HCT116 (cell line): ENCODE measurements around the gene SLC7A11. TPM values are rescaled to one million over a fixed set of nuclear protein-coding genes. Genes with fewer than 3 reads are reported as not detected.

Experiments used
- ATAC-seq: fragments of 200-7000 bp; cut with Tn5 transposase; 2 replicates; pipeline ENCODE4 v1.9.1; 2020; ENCODE audit warnings: mild to moderate bottlenecking, moderate library complexity
- BruUV-seq: library from RNA; stranded (reverse); fragments of 400-500 nt; replicated peaks from 2 replicates; lab custom pipeline; 2021; lab: Mats Ljungman, UMichigan
- CTCF ChIA-PET: fragments of 300-600 bp; sonication (Branson Sonifier 250); formaldehyde crosslinking; loops from one replicate; lab custom pipeline; 2021; ENCODE audit warnings: antibody characterized with exemption; lab: Charles Lee
- POLR2A ChIA-PET: fragments of 300-600, 350-600 bp; sonication (Branson Sonifier 250); formaldehyde crosslinking; loops from one replicate; lab custom pipeline; 2021; ENCODE audit warnings: antibody characterized with exemption; lab: Charles Lee
- RAD21 ChIA-PET, 2 experiments: fragments of 300-600 bp; sonication (Branson Sonifier 250); formaldehyde crosslinking; loops; one replicate each; lab custom pipeline; 2023; ENCODE audit warnings: low total read pairs in 2 of 2; ENCODE audit not compliant: uncharacterized antibody in 2 of 2, unreplicated experiment in 2 of 2, low non-redundant PET in 1 of 2; lab: Charles Lee
- DNase-seq: peaks from one replicate; pipeline ENCODE4 v3.0.0-alpha.2; 2010; ENCODE audit warnings: low read depth, low spot score
- H2AFZ ChIP-seq: fragments of 200-600 bp; shearing (Covaris generic), sonication (generic); 2 replicates; pipeline ENCODE4 v1.6.1; 2017; ENCODE audit warnings: low read depth, mixed run types, mixed read lengths, antibody characterized with exemption, low read length; ENCODE audit not compliant: poor library complexity, severe bottlenecking
- H3K27ac ChIP-seq: 2 replicates; pipeline ENCODE4 v1.5.1; 2012; ENCODE audit warnings: low read depth, low read length
- H3K27me3 ChIP-seq: fragments of 200-600 bp; sonication (generic); 2 replicates; pipeline ENCODE4 v1.6.1; 2016; ENCODE audit warnings: mixed run types, low read length, mixed read lengths; ENCODE audit not compliant: insufficient read depth
- H3K36me3 ChIP-seq, 2 experiments: fragments of 200-500 bp in 1 of 2; fragments of 200-600 bp in 1 of 2; sonication (Bioruptor generic) in 1 of 2; sonication (generic) in 1 of 2; 2 replicates each; pipeline versions ENCODE4 v1.5.1 to v1.6.1; 2014 to 2016; ENCODE audit warnings: low read length in 2 of 2, inconsistent platforms in 1 of 2, mixed read lengths in 1 of 2, mixed run types in 1 of 2; ENCODE audit not compliant: insufficient read depth in 2 of 2, control insufficient read depth in 1 of 2
- H3K4me1 ChIP-seq, 2 experiments: fragments of 200-600 bp in 1 of 2; sonication (generic) in 1 of 2; 2 replicates each; pipeline versions ENCODE4 v1.5.1 to v1.6.1; 2012 to 2017; ENCODE audit warnings: low read length in 2 of 2, inconsistent platforms in 1 of 2, mild to moderate bottlenecking in 1 of 2, mixed read lengths in 1 of 2, mixed run types in 1 of 2, moderate library complexity in 1 of 2; ENCODE audit not compliant: insufficient read depth in 2 of 2, control insufficient read depth in 1 of 2
- H3K4me2 ChIP-seq: fragments of 200-600 bp; sonication (generic); 2 replicates; pipeline ENCODE4 v1.6.1; 2017; ENCODE audit warnings: mixed run types, low read length, mixed read lengths
- H3K4me3 ChIP-seq, 2 experiments: fragments of 200-600 bp in 1 of 2; sonication (generic) in 1 of 2; replicated peaks in 1 of 2; 2 replicates each; pipeline ENCODE4 v1.5.1; 2011 to 2016; ENCODE audit warnings: low read length in 2 of 2, control low read depth in 1 of 2, low read depth in 1 of 2, mild to moderate bottlenecking in 1 of 2, mixed read lengths in 1 of 2, mixed run types in 1 of 2
- H3K79me2 ChIP-seq: fragments of 200-600 bp; sonication (generic); 2 replicates; pipeline ENCODE4 v1.6.1; 2017; ENCODE audit warnings: mild to moderate bottlenecking, mixed run types, low read length, moderate library complexity, mixed read lengths; ENCODE audit not compliant: insufficient read depth
- H3K9ac ChIP-seq: fragments of 200-600 bp; sonication (generic); 2 replicates; pipeline ENCODE4 v1.6.1; 2016; ENCODE audit warnings: low read length, mixed read lengths
- H3K9me2 ChIP-seq: fragments of 200-600 bp; sonication (generic), shearing (Covaris generic); 2 replicates; pipeline ENCODE4 v1.6.1; 2017; ENCODE audit warnings: mixed run types, mild to moderate bottlenecking, moderate library complexity; ENCODE audit not compliant: insufficient read depth
- H3K9me3 ChIP-seq, 2 experiments: fragments of 200-500 bp in 1 of 2; fragments of 200-600 bp in 1 of 2; sonication (Bioruptor generic) in 1 of 2; sonication (generic) in 1 of 2; 2 replicates each; pipeline ENCODE4 v1.6.1; 2014 to 2017; ENCODE audit warnings: low read length in 2 of 2, mixed read lengths in 2 of 2, inconsistent platforms in 1 of 2, low read depth in 1 of 2, mild to moderate bottlenecking in 1 of 2, mixed run types in 1 of 2, moderate library complexity in 1 of 2; ENCODE audit not compliant: control insufficient read depth in 1 of 2, insufficient read depth in 1 of 2
- H4K20me1 ChIP-seq: fragments of 200-600 bp; sonication (generic), shearing (Covaris generic); 2 replicates; pipeline ENCODE4 v1.6.1; 2017; ENCODE audit warnings: mixed run types, mild to moderate bottlenecking, moderate library complexity; ENCODE audit not compliant: insufficient read depth
- CBX3 ChIP-seq: IDR thresholded peaks from 2 replicates; pipeline ENCODE4 v1.6.1; 2012; ENCODE audit warnings: low read depth
- CEBPB ChIP-seq: IDR thresholded peaks from 2 replicates; pipeline ENCODE4 v1.6.1; 2012; ENCODE audit warnings: low read depth
- ELF1 ChIP-seq: IDR thresholded peaks from 2 replicates; pipeline ENCODE4 v1.6.1; 2012; ENCODE audit warnings: low read depth, borderline replicate concordance
- EZH2phosphoT487 ChIP-seq: fragments of 200-600 bp; IDR thresholded peaks from 2 replicates; pipeline ENCODE4 v1.6.1; 2018; ENCODE audit warnings: antibody characterized with exemption, borderline replicate concordance
- FOSL1 ChIP-seq: IDR thresholded peaks from 2 replicates; pipeline ENCODE4 v1.6.1; 2012; ENCODE audit warnings: low read depth
- POLR2A ChIP-seq: IDR thresholded peaks from 2 replicates; pipeline ENCODE4 v1.7.0; 2011; ENCODE audit warnings: borderline replicate concordance; ENCODE audit not compliant: insufficient read depth, insufficient read length; ENCODE audit errors: extremely low read depth
- POLR2AphosphoS5 ChIP-seq: IDR thresholded peaks from 2 replicates; pipeline ENCODE4 v1.6.1; 2011; ENCODE audit warnings: mild to moderate bottlenecking, low read depth, low read length, moderate library complexity
- RAD21 ChIP-seq: IDR thresholded peaks from 2 replicates; pipeline ENCODE4 v1.6.1; 2012; ENCODE audit warnings: low read depth, mild to moderate bottlenecking
- SIN3A ChIP-seq: IDR thresholded peaks from 2 replicates; pipeline ENCODE4 v1.6.1; 2012; ENCODE audit warnings: low read depth
- SRF ChIP-seq: IDR thresholded peaks from 2 replicates; pipeline ENCODE4 v1.6.1; 2012; ENCODE audit warnings: low read depth
- TCF7L2 ChIP-seq: IDR thresholded peaks from 2 replicates; pipeline ENCODE4 v1.7.0; 2011; ENCODE audit warnings: borderline replicate concordance, inconsistent platforms; ENCODE audit not compliant: insufficient read depth, insufficient read length; ENCODE audit errors: extremely low read depth
- ZFX ChIP-seq: fragments of 450-650 bp; IDR thresholded peaks from 2 replicates; pipeline ENCODE4 v1.6.1; 2017
- ZNF274 ChIP-seq: fragments of 200-500 bp; sonication (Bioruptor generic); IDR thresholded peaks from 2 replicates; pipeline ENCODE4 v1.6.1; 2014; ENCODE audit warnings: mild to moderate bottlenecking, low read depth, low read length, inconsistent platforms
- intact Hi-C: fragments of 100-400 bp; cut with micrococcal nuclease; formaldehyde crosslinking; loops from 2 replicates; pipeline ENCODE4 v1.10.0; 2022
- total RNA-seq: library from RNA; stranded (reverse); gene quantifications from one replicate; pipeline ENCODE4 v1.2.1, GENCODE V29; 2021; ENCODE audit not compliant: unreplicated experiment
- TF ChIP-seq, protein P1 (sequence below): IDR thresholded peaks from 2 replicates; pipeline ENCODE4 v1.6.1; 2012
- TF ChIP-seq, protein P2 (sequence below): IDR thresholded peaks from 2 replicates; pipeline ENCODE4 v1.6.1; 2012; ENCODE audit warnings: low read depth
- TF ChIP-seq, protein P3 (sequence below): IDR thresholded peaks from 2 replicates; pipeline ENCODE4 v1.6.1; 2011; ENCODE audit warnings: mild to moderate bottlenecking, low read length, moderate library complexity; ENCODE audit not compliant: insufficient replicate concordance; ENCODE audit errors: extremely low read depth

SLC7A11 gene
- total RNA-seq, 1 experiment from 2014 or later: 45.8 TPM

DNA sequence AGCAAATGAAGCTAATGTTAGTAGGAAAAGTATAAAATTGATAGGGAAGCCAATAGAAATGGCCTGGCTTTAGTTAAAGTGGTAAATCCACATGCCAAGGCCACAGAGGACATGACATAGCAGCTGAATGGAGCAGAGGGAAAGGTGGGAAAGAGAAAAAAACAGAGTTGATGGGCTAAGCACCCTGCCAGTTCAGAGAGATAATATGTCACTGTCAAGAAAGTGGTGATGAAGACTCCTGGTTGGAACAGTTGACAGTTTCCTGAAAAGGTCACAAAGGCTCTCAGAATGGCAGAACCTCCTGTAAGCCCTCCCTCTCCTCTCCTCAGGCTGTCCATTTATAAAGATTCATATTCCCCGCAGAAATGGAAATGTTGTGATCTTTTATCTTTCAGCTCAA lies 48.2 kb downstream of the SLC7A11 start:
- intact Hi-C loops: no loop called here
- no peaks in the 10 kb centered on the region for H4K20me1 ChIP-seq
- no peaks in the 10 kb centered on the region; the same call in 1 of the 2 replicates for H3K9me2 ChIP-seq
- ChIA-PET RAD21 (no interaction called here), POLR2A (no interaction called here), CTCF (no interaction called here)
- no peaks in the 10 kb centered on the region for H3K9me3 ChIP-seq
- H3K79me2 ChIP-seq: no peaks in the 10 kb centered on the region
- H3K4me3 ChIP-seq: no peak overlapping the region
- H3K27ac ChIP-seq: no peak overlapping the region
- no peak overlapping the region for H3K9ac ChIP-seq
- H3K27me3 ChIP-seq: no peaks in the 10 kb centered on the region
- no peak overlapping the region for H3K4me2 ChIP-seq
- no peaks in the 10 kb centered on the region for H3K36me3 ChIP-seq
- H3K4me1 ChIP-seq: peaks cover 11 to 21% of the 10 kb centered on the region in 2 experiments
- no TSS peak for BruUV-seq
- no peak overlapping the region for H2AFZ ChIP-seq
- DNase-seq (no peak), ATAC-seq (no peak)
- no peak for TF ChIP-seq TCF7L2
- TF ChIP-seq EZH2phosphoT487: no peak
- no peak for TF ChIP-seq CBX3
- no peak for TF ChIP-seq RAD21
- TF ChIP-seq POLR2AphosphoS5: no peak
- no peak for TF ChIP-seq FOSL1
- TF ChIP-seq POLR2A: no peak
- TF ChIP-seq ZFX: no peak
- TF ChIP-seq CEBPB: no peak
- TF ChIP-seq SRF: no peak
- no peak for TF ChIP-seq SIN3A

DNA sequence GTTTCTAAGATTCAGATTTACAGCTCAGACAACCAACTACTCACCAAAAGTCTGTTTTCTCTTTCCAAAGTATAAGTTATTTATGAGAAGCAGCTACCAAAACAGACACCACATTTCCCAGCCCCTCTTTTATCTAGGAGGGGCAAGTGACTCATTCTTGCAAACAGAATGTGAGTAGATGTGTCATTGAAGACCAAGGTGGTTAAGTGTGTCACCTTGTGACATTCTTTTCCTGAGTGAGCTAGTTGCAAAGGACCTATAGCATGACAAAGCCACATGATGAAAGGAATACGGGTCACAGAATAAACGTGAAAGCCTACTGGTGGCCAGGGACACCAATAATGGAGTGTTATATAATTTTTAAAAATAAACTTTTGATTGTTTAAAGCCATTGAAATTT lies 50.0 kb downstream of the SLC7A11 start:
- no TSS peak for BruUV-seq
- peak; percentile 84 for DNase-seq
- H2AFZ ChIP-seq: no peak overlapping the region
- no peaks in the 10 kb centered on the region for H3K36me3 ChIP-seq
- H3K9me3 ChIP-seq: no peaks in the 10 kb centered on the region
- ChIA-PET RAD21 (no interaction called here), POLR2A (interaction anchor here (1.1 kb wide), 1 partner anchor 50 kb away, joined by 3 read pairs; no protein-coding TSS in a partner anchor), CTCF (interaction anchor here (0.6 to 1.1 kb wide), 2 partner anchors 9 to 303 kb away, joined by 3 to 7 read pairs; no protein-coding TSS in a partner anchor)
- peak overlapping the region; percentile 48 for H3K4me2 ChIP-seq
- H3K27me3 ChIP-seq: no peaks in the 10 kb centered on the region
- no peaks in the 10 kb centered on the region; the same call in 1 of the 2 replicates for H3K9me2 ChIP-seq
- no peaks in the 10 kb centered on the region for H4K20me1 ChIP-seq
- peaks cover 5 to 15% of the 10 kb centered on the region in 2 experiments for H3K4me1 ChIP-seq
- intact Hi-C loops: no loop called here
- no peak overlapping the region for H3K9ac ChIP-seq
- no peaks in the 10 kb centered on the region for H3K79me2 ChIP-seq
- ATAC-seq: peak; percentile 95
- H3K4me3 ChIP-seq: no peak overlapping the region
- no peak overlapping the region for H3K27ac ChIP-seq
- TF ChIP-seq SIN3A (0 out of 2 replicates have a peak, but pooled peaks have one; percentile 23), ELF1 (no peak), POLR2AphosphoS5 (no peak; the same call in 1 of the 2 replicates), ZNF274 (no peak), CEBPB (peak; percentile 42; the same call in 1 of the 2 replicates), ZFX (no peak)
- TF ChIP-seq, protein P1, sequence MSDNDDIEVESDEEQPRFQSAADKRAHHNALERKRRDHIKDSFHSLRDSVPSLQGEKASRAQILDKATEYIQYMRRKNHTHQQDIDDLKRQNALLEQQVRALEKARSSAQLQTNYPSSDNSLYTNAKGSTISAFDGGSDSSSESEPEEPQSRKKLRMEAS: peak; percentile 40
- TF ChIP-seq, protein P2, sequence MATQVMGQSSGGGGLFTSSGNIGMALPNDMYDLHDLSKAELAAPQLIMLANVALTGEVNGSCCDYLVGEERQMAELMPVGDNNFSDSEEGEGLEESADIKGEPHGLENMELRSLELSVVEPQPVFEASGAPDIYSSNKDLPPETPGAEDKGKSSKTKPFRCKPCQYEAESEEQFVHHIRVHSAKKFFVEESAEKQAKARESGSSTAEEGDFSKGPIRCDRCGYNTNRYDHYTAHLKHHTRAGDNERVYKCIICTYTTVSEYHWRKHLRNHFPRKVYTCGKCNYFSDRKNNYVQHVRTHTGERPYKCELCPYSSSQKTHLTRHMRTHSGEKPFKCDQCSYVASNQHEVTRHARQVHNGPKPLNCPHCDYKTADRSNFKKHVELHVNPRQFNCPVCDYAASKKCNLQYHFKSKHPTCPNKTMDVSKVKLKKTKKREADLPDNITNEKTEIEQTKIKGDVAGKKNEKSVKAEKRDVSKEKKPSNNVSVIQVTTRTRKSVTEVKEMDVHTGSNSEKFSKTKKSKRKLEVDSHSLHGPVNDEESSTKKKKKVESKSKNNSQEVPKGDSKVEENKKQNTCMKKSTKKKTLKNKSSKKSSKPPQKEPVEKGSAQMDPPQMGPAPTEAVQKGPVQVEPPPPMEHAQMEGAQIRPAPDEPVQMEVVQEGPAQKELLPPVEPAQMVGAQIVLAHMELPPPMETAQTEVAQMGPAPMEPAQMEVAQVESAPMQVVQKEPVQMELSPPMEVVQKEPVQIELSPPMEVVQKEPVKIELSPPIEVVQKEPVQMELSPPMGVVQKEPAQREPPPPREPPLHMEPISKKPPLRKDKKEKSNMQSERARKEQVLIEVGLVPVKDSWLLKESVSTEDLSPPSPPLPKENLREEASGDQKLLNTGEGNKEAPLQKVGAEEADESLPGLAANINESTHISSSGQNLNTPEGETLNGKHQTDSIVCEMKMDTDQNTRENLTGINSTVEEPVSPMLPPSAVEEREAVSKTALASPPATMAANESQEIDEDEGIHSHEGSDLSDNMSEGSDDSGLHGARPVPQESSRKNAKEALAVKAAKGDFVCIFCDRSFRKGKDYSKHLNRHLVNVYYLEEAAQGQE: no peak
- TF ChIP-seq, protein P3, sequence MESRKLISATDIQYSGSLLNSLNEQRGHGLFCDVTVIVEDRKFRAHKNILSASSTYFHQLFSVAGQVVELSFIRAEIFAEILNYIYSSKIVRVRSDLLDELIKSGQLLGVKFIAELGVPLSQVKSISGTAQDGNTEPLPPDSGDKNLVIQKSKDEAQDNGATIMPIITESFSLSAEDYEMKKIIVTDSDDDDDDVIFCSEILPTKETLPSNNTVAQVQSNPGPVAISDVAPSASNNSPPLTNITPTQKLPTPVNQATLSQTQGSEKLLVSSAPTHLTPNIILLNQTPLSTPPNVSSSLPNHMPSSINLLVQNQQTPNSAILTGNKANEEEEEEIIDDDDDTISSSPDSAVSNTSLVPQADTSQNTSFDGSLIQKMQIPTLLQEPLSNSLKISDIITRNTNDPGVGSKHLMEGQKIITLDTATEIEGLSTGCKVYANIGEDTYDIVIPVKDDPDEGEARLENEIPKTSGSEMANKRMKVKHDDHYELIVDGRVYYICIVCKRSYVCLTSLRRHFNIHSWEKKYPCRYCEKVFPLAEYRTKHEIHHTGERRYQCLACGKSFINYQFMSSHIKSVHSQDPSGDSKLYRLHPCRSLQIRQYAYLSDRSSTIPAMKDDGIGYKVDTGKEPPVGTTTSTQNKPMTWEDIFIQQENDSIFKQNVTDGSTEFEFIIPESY: no peak
